GM19395 (cell line): Measurements from ENCODE around the gene ACTR3.

Experiments used
- ATAC-seq: cut with Tn5 transposase; IDR thresholded peaks from one replicate; pipeline ENCODE4 v1.9.1; 2021; ENCODE audit warnings: mild to moderate bottlenecking, moderate library complexity; ENCODE audit not compliant: unreplicated experiment

ACTR3 gene

DNA sequence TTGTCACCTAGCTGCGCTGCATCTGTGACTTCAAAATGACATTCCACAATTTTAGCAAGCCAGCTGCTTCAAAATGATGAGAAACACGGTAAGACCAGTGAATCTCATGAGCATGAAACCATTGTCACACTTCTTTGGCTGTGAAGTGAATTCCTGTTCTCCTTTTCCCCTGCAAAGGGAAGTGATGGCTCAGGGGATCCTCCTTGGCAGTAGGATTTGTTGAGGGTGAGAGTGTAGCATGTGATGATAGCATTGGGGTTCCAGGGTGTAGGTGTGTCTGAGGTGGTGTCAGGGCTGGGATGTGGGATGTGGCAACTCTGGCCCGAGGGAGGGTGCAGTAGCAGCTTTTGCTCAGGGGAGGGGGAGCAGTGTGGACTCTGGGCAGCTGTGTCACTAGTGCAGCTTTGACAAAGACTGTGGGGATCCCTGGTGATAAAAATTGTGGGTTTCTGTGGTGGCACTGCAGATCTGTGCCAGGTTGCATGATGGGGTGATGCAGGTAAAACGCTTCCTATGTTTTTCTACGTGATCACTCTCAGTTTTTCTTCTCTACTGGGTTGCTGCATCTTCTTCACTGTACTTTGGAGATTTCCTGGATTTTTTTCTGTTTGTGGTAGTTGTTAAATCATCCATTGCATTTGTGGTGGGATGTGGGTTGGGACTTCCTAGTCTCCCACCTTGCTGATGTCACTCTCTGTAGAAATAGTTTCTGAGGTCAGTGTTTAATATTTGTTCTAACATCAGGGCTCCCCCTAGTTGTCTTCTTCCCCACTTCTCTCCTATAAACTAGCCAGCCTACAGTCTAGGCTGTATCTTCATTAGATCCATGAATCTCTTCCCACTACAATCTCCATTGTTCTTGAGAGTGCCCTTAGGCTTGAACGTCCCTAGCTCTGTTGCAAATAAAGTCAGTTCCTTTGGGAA is 107.0 kb downstream of the ACTR3 start:
- no peak for ATAC-seq

DNA sequence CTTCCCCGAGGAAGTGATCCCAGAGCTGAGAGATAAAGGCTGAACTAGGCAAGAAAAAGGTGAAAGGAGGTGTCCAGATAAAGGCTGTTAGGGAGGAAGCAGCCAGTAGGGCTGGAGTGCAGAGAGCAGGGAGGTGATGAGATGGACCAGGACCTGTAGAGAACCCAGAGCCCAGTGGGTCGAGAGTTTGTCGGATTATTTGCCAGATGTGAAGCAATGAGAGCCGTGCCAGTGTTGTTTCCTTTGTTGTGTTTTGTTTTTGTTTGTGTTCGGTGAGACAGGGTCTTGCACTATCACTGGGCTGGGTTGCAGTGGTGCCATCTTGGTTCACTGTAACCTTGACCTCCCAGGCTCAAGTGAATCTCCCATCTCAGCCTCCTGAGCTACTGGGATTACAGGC is 111.3 kb downstream of the ACTR3 start:
- no peak for ATAC-seq

DNA sequence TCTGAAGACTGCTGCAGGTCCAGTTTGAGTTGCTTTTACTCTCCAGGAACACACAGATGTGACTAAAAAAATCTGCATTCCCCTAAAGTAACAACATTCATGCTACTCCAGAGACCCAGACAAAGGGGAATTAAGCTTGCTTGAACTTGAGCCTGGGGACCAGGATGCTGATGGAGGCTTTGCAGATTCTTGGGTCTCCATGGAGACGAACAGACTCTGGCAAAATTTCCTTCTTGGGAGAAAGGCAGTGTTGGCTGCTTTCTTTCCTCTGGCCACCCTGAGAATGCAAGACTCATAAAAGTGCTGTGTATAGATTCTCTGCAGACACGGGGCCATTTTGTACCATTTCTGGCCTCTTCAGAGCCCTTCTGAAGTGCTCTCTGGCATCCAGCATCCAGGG is 112.0 kb downstream of the ACTR3 start:
- ATAC-seq, result no peak

DNA sequence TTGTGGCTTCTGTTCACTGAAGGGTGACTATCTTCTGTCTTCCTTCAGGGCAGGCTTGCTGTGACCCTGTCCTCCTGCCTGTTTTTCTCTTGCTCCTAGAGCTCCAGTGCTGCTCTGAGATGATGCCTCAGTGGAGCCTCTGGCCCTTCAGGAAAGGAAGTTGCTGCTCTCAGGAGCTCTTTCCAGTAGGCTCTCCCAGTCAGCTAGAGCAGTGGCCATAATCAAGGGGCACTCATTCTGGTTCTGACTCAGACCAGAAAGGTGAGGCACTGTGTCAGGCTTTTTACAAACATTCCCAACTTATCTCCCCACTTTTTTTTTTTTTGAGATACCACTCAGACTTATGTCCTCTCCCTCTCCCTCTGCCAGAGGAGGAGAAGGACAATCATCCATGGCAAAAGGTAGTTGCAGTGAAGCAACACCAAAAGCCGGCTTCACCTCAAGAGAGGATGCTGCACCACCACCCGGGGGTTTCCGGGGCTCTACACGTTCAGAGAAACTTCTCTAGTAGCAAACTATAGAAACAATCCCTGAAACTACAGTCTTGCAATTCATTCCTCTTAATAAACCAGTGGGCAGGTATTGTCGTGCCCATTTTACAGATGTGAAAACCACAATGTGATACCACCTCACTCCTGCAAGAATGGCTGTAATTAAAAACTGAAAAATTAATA is 115.4 kb downstream of the ACTR3 start:
- no peak for ATAC-seq

DNA sequence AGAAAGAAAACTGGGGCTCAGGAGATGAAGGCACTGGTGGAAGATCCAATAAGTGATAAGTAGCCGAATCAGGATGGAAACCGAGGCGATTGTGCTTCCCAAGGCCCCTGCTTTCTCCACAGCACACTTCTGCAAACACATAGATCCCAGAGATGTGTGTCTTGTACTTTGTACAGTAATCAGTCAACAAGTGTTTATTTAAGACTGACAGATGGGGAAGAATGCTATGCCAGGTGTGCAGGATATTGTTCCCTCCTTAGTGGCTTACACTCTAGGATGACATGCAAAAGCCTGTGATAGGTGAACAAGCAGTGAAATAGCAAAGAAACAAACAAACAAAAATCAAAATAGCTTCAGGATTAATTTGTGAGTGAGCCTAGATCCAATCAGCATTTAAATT is 116.6 kb downstream of the ACTR3 start:
- no peak for ATAC-seq

DNA sequence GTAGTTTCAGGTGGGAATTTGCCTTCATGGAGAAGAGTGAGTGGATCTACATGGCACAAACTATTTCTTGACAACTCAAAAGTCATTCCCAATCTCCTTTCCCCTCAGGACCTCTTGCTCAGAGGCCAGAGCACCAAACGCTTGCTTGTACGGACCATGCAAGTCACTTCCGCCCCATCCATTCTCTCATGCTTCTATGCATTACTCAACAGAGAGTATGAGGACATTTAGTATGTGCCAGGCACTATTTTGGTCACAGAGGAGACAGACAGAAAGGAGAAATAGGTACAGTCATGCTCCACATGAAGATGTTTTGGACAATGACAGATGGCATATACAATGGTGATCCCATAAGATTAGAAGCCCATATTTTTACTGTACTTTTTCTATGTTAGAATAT is 117.5 kb downstream of the ACTR3 start:
- ATAC-seq, result no peak

DNA sequence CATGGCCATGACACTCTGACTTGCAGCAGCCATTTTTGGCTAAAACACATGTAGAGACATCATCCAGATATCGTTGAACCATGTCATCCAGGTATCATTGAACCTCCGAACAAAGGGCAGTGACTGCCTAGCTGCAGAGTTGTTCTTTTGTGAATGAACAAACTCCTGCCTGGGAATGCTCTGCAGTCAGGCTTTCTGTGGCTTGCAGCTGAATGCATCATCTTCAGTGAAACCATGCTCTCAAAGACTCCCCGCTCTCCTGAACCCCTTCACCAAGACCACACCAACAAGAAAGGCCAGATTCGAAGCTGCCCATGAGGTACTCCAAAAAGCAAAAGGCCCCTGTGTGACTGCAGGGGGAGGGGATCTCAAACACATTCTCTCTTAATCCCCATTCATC is 118.8 kb downstream of the ACTR3 start:
- no peak for ATAC-seq

DNA sequence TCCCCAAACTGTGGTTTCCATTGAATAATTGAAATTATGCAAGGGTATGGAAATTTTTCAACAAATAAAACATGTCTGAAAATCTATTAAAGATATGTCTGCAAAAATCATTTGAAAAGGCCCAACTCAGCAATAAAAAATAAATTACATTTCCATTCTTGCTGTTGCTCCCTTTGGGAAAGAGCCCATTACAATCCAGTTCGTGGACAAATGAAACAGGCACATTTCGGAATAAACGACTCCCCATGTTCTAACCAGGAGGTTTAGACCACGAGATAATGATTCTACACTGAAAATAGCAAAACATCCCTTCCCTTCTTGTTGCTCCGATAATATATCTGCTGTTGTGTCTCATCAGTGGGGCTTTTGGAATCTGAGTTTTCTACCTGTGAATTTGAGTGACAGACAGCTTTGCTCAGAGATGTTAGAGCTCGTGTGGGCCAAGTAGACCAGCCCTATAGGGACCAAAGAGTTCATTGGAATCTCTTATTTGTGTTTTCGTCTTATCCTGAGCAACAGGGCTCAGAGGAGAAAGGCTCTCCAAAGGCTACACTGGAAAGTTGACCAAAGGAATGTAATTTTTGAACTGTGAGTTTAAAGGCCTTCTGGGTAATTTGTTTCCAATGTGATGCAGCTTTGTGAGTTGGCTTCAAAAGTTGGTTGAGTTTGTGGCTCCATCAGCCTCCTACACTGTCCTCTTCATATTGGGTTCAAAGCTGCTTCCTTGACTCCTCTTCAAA is 119.5 kb downstream of the ACTR3 start:
- ATAC-seq, result no peak

DNA sequence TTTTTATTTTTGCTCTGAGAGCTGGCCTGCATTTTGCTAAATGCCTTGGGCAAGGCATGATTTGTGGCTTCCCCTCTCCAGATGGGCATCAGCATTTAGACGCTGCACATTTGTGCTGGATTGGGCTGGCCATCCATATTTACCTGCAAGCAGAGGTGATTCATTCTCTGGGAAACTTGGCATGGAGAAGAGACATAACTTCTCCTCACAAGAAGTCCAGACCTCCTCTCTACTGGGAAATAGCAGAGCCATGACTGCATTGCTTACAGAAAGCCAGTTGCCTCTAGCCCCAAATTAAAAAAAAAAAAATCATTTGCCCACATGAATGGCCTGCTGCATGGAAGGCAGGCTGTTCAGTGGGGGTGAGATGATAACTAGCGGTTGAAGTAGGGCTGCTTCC is 120.1 kb downstream of the ACTR3 start:
- no peak for ATAC-seq

DNA sequence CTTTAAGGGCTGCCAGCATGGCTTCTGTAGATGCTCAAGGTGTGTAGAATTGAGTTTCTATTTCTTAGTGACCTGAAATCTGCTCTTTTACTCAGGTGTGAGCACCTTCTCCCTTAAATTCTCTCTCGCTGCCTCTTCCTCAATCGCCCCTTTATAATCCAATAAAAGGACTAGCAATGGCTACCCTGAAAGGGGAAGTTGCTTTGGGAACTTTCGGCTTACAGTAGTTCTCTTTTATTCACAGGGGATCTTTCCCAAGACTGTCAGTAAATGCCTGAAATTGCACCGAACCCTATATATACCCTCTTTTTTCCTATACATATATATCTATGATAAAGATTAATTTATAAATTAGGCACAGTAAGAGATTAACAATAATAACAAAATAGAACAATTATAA is 121.8 kb downstream of the ACTR3 start:
- no peak for ATAC-seq
